Heart left ventricle (tissue), 13 donors: ENCODE data around the gene OR9Q1.

ENCODE experiments used
- CTCF ChIP-seq, 12 donors: fragments of 200-600 bp; sonication (generic) in 4 of 12; IDR thresholded peaks; one replicate each; pipeline versions ENCODE4 v1.5.0 to v1.8.0; 2018 to 2022; ENCODE audit warnings: antibody characterized with exemption in 12 of 12, mild to moderate bottlenecking in 5 of 12
- POLR2A ChIP-seq, 2 donors: fragments of 450-650 bp; IDR thresholded peaks; one replicate each; pipeline ENCODE4 v1.6.1; 2017; ENCODE audit warnings: antibody characterized with exemption in 2 of 2, mild to moderate bottlenecking in 2 of 2, moderate library complexity in 2 of 2
- donor health status: ischemic (EF 13 %, LVEDD 7.1; RV severe dilation, severe dysfunction).
- donor health status: DM: no; HTN: yes; CAD: no.
- donor health status: DM: no; HTN: no; CAD: no.
- donor health status: ischemic (EF 25% LVEDD 6.9; RV normal size, moderate dysfunction).
- donor health status: ischemic (EF 25% LVEDD 5.7; RV mildly dilated, moderate dysfunction).
- donor health status: ischemic (EF 35%, LVEDD 5.7; RV mildly dilated, moderate dysfunction).
- donor health status: nonischemic (EF 11% LVEDD 7.7; RV severe dilation, severe dysfunction).
- donor health status: DM: yes; HTN: yes; CAD: no.
- donor health status: PGD.
- donor health status: ischemic (EF 29% LVEDD 5.4; RV normal size, mild dysfunction).
- donor health status: nonischemic (EF 23%, LVEDD 6.1; RV moderate dilation, normal function).

- TF ChIP-seq POLR2A (IDR thresholded peaks at IDR 0.05) (no peak), CTCF (IDR thresholded peaks at IDR 0.05) (no peak)
Observed at GRCh38 chr11:58059007-58059350, 35.3 kb downstream of the OR9Q1 start.
